ENCODE results near the gene MB. TPM values are rescaled to one million over a fixed set of nuclear protein-coding genes. Genes with fewer than 3 reads are reported as not detected.
A peak's percentile ranks its signal among the peaks of the same experiment; 100 is the strongest.
"Not testable (repeated sequence)": the region's sequence is repeated elsewhere in the genome, so short reads cannot be mapped to it uniquely, and the experiment has no call there.

The MB gene
- total RNA-seq: not detected

GRCh38 chr22:35617137-35617755, at the start of gene MB:
TSS of gene MB (minus strand) at chr22:35617329. CDS start at chr22:35617257, 72 bp downstream.
- H3K27me3 ChIP-seq (ENCODE audit: insufficient read depth, low read length): no peaks in the 10 kb centered on the region
- no peak within 1 kb of the TSS for H3K4me3 ChIP-seq (ENCODE audit: low read length)
- peaks cover 2% of the 10 kb centered on the region for H3K4me1 ChIP-seq (ENCODE audit: insufficient read depth, low read length)
- H3K9me3 ChIP-seq (ENCODE audit: low read depth, low read length): no peaks in the 10 kb centered on the region

DNA sequence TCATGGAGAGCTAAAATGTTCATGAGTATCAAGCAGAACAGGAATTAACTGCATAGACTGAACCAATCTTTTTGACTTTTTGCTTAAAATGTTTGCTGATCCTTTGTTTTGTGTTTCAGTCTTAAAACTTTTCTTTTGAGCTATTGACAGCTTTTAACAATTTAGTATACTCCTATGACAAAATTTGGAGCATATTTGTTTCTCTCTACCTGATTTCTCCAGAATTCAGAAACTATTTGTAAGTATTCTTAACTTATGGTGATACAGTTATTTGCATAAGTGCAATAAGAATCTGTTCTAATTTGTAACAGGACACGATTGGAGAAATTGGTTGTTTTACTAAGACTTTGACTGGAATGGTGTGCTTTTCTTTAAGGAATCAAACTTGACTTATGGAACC, 49.6 kb upstream of the MB start:
- H3K4me1 ChIP-seq (ENCODE audit: insufficient read depth, low read length): peaks cover 15% of the 10 kb centered on the region
- not testable (repeated sequence) for H3K9me3 ChIP-seq (ENCODE audit: low read depth, low read length); H3K27me3 ChIP-seq (ENCODE audit: insufficient read depth, low read length); H3K4me3 ChIP-seq (ENCODE audit: low read length)

- Histone ChIP-seq H3K4me3 (ENCODE audit: low read length) (no peak overlapping the region), H3K27me3 (ENCODE audit: insufficient read depth, low read length) (no peaks in the 10 kb centered on the region), H3K9me3 (ENCODE audit: low read depth, low read length) (peaks cover 6% of the 10 kb centered on the region), H3K4me1 (ENCODE audit: insufficient read depth, low read length) (peaks cover 31% of the 10 kb centered on the region)
Observed at GRCh38 chr22:35664955-35665587, 47.9 kb upstream of the MB start.

DNA sequence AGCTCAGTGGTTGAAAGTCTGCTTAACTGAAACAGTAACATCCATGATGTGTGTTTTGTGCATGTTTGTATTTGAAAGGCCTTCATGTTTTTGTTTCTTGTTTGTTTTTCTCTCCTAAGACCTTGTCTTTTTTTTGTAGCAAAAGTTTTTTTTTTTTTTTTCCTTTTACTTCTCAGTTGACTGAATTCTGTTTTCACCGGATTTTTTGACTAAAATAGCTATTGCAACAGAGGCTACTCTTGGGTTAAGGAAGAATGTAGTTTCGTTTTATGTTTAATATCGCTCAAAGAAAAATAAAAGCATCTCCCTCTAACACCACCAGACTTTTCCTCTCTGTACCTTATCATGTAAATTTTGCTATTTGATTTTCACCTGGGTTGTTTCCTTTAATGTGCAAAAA, 46.2 kb upstream of the MB start:
- peaks cover 46% of the 10 kb centered on the region for H3K4me1 ChIP-seq (ENCODE audit: insufficient read depth, low read length)
- no peaks in the 10 kb centered on the region for H3K27me3 ChIP-seq (ENCODE audit: insufficient read depth, low read length)
- H3K4me3 ChIP-seq (ENCODE audit: low read length): no peak overlapping the region
- H3K9me3 ChIP-seq (ENCODE audit: low read depth, low read length): peaks cover 6% of the 10 kb centered on the region

DNA sequence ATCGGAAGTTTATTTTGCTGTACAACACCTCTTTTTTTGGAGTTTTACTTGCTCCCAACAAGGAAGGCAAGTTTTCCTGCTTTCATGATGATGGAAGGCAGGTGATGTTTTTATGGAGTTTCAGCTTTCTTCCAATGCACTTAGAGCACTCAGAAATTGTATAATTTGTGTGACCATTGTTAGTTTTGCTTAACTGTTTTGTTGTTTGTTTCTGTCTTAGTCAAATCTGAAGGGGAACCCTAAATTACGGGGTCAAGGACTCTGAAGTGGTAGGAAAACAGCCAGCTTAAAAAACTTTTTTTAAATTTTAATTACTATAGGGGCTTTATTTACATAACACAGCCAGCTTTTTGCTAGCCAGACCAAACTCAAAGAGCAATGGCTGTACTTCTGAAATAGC, 45.8 kb upstream of the MB start:
- Histone ChIP-seq H3K4me1 (ENCODE audit: insufficient read depth, low read length) (peaks cover 46% of the 10 kb centered on the region), H3K4me3 (ENCODE audit: low read length) (no peak overlapping the region), H3K27me3 (ENCODE audit: insufficient read depth, low read length) (no peaks in the 10 kb centered on the region), H3K9me3 (ENCODE audit: low read depth, low read length) (peaks cover 6% of the 10 kb centered on the region)

GRCh38 chr22:35661464-35661863, 44.3 kb upstream of the MB start:
- Histone ChIP-seq H3K9me3 (ENCODE audit: low read depth, low read length) (peaks cover 6% of the 10 kb centered on the region), H3K4me3 (ENCODE audit: low read length) (no peak overlapping the region), H3K4me1 (ENCODE audit: insufficient read depth, low read length) (peaks cover 46% of the 10 kb centered on the region), H3K27me3 (ENCODE audit: insufficient read depth, low read length) (no peaks in the 10 kb centered on the region)

GRCh38 chr22:35660291-35661127, 43.4 kb upstream of the MB start:
- H3K4me1 ChIP-seq (ENCODE audit: insufficient read depth, low read length): peaks cover 46% of the 10 kb centered on the region
- H3K4me3 ChIP-seq (ENCODE audit: low read length): no peak overlapping the region
- no peaks in the 10 kb centered on the region for H3K27me3 ChIP-seq (ENCODE audit: insufficient read depth, low read length)
- peaks cover 5% of the 10 kb centered on the region for H3K9me3 ChIP-seq (ENCODE audit: low read depth, low read length)

DNA sequence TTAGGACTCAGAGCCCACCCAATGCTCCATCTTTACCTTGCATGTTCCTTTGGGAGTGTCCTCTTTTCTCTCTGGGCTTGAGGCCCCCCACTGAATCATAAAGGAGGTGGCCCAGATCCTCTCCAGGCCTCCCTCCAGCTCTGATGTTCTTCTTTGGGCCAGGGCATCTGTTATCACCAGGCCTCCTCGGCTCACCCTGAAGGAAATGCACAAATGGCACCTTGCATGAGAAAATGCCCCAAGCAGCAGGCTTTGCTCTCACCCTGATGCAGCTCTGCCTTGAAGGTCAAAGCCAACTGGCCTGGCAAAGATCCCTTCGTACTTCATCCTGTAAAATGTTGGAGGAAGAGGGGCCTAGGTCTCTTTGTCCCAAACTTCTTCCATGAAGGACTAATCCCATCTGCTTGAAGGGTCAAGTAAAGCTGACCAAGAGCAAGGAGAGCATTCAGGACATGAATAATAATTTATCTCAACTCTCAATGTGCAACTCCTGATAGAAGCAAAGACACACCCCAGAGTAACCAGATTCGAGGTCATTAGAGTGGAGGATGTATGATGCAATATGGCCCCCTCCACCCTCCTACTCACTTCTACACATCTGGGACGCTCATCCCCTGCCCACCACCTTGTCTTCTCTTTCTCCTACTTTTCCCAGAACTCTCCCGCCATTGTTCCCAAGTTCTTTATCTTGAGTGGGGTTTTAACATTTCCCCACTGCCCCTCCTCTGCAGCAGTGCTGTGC, 40.6 kb upstream of the MB start:
- Histone ChIP-seq H3K4me1 (ENCODE audit: insufficient read depth, low read length) (peaks cover 51% of the 10 kb centered on the region), H3K4me3 (ENCODE audit: low read length) (no peak overlapping the region), H3K9me3 (ENCODE audit: low read depth, low read length) (no peaks in the 10 kb centered on the region), H3K27me3 (ENCODE audit: insufficient read depth, low read length) (no peaks in the 10 kb centered on the region)

DNA sequence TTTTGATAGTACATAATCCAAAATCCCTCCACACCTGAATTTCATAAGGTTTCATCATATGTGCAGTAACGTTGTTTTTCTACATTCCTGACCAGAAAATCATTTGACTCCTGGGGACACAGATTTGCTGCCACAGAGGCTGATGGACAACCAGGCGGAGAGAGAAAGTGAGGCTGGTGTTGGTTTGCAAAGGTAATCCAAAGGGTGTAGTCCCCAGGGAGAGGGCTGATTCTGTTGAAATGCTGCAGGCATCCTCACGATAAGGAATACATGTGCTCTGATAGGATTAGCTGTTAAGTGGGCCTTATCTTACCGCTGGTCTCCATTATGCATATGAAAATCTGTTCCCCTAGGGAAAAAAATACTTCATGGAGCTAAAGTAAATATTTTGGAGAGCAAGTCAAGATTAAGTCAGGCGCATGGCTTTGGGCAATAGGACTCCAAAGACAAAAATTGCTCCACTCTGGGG, 39.2 kb upstream of the MB start:
- Histone ChIP-seq H3K27me3 (ENCODE audit: insufficient read depth, low read length) (no peaks in the 10 kb centered on the region), H3K9me3 (ENCODE audit: low read depth, low read length) (no peaks in the 10 kb centered on the region), H3K4me3 (ENCODE audit: low read length) (no peak overlapping the region), H3K4me1 (ENCODE audit: insufficient read depth, low read length) (peaks cover 37% of the 10 kb centered on the region)

- Histone ChIP-seq H3K27me3 (ENCODE audit: insufficient read depth, low read length) (no peaks in the 10 kb centered on the region), H3K9me3 (ENCODE audit: low read depth, low read length) (no peaks in the 10 kb centered on the region), H3K4me3 (ENCODE audit: low read length) (no peak overlapping the region), H3K4me1 (ENCODE audit: insufficient read depth, low read length) (peaks cover 34% of the 10 kb centered on the region)
Observed at GRCh38 chr22:35653824-35654223, 36.7 kb upstream of the MB start.

DNA sequence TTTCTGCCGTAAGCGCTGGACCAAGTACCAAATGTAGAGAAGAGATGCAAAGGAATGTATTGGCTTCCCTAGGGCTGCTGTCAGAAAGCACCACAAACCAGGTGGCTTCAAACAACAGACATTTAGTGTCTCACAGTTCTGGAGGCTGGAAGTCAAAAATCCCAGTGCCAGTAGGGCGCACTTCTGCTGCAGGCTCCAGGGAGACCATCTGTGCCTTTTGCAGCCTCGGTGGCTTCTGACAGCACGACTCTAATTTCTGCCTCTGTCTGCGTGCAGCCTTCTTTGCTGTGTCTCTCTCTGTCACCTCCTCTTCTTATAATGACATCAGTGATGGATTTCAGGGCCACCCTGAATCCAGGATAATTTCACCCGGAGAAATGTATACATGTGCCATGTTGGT, 34.0 kb upstream of the MB start:
- Histone ChIP-seq H3K4me3 (ENCODE audit: low read length) (no peak overlapping the region), H3K9me3 (ENCODE audit: low read depth, low read length) (no peaks in the 10 kb centered on the region), H3K27me3 (ENCODE audit: insufficient read depth, low read length) (no peaks in the 10 kb centered on the region), H3K4me1 (ENCODE audit: insufficient read depth, low read length) (peaks cover 52% of the 10 kb centered on the region)

DNA sequence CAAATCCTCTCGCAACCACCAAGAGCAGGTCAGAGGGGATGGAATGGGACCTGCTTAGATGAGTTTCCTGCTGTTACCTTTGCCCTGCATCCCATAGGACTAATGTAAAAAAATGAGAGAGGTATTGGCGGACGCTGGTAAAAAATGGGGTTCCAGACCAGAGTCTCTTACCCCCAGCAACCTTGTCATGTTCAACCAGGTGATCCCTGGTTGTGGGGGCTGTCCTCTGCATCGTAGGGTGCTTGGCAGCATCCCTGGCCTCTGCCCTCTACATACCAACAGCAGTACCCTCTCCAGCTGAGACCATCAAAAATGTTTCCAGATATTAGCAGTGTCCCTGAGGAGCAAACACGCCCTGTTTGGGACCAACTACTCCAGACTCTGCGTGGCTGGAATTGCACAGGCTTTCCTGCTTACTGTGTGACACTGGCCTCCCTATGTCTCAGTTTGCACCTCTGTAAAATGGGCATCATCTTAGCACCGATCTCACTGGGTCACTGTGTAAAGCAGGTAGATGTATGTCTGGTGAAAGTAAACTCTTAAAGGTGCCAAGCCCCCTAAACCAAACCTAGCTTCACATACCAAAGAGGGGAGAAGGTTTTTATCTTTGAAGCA, 32.6 kb upstream of the MB start:
- Histone ChIP-seq H3K4me1 (ENCODE audit: insufficient read depth, low read length) (peaks cover 52% of the 10 kb centered on the region), H3K4me3 (ENCODE audit: low read length) (peak overlapping the region; percentile 98), H3K9me3 (ENCODE audit: low read depth, low read length) (no peaks in the 10 kb centered on the region), H3K27me3 (ENCODE audit: insufficient read depth, low read length) (no peaks in the 10 kb centered on the region)

DNA sequence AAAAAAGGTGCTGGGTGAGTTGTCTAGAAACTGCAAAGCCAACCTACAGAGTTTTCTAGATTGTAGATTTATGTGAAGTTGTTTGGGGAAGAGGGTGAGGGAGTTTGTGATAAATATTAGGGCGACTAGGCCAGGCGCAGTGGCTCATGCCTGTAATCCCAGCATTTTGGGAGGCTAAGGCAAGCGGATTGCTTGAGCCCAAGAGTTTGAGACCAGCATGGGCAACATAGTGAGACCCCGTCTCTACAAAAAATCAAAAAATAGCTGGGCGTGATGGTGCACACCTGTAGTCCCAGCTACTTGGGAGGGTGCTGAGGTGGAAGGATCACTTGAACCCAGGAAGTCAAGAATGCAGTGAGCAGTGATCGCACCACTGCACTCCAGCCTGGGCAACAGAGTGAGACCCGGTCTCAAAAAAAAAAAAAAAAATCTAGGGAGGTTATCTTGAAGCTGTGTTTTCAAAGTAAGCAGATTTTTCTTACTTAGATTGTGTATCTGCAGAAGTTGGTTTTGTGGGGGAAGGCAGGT, 32.0 kb upstream of the MB start:
- Histone ChIP-seq H3K27me3 (ENCODE audit: insufficient read depth, low read length) (no peaks in the 10 kb centered on the region), H3K4me1 (ENCODE audit: insufficient read depth, low read length) (peaks cover 50% of the 10 kb centered on the region), H3K4me3 (ENCODE audit: low read length) (peak overlapping the region; percentile 98), H3K9me3 (ENCODE audit: low read depth, low read length) (no peaks in the 10 kb centered on the region)
